K562 (cell line): ENCODE measurements around the gene INKA2. TPM values are rescaled to one million over a fixed set of nuclear protein-coding genes. Genes with fewer than 3 reads are reported as not detected.

Experiments used
- ATAC-seq: fragments of 200-7000 bp; cut with Tn5 transposase; 3 replicates; pipeline ENCODE4 v1.9.1; 2020; ENCODE audit warnings: moderate library complexity
- BruUV-seq: library from RNA; stranded (reverse); fragments of 400-500 nt; replicated peaks from 2 replicates; lab custom pipeline; 2021; lab: Mats Ljungman, UMichigan
- CTCF ChIA-PET: fragments of 300-600 bp; formaldehyde crosslinking; extraction: SDS; loops from one replicate; lab custom pipeline; 2021; ENCODE audit warnings: low intra/inter-chr PET ratio; lab: Yijun Ruan, JAX
- POLR2A ChIA-PET: fragments of 300-600, 350-650 bp; sonication (Branson Sonifier 250); formaldehyde crosslinking; extraction: SDS; loops from one replicate; lab custom pipeline; 2021; ENCODE audit warnings: antibody characterized with exemption, inconsistent platforms; lab: Yijun Ruan, JAX
- DNase-seq, 4 experiments: peaks; one replicate each; pipeline versions ENCODE4 v3.0.0 to v3.0.0-alpha.2; 2011 to 2018; ENCODE audit warnings: low spot score in 3 of 4, mixed read lengths in 3 of 4; ENCODE audit errors: extremely low read depth in 1 of 4
- FAIRE-seq: peaks from 2 replicates; lab custom pipeline; 2011; peaks lifted over from hg19 to GRCh38; lab: Jason Lieb, UNC
- H2AFZ ChIP-seq: 2 replicates; pipeline ENCODE4 v1.6.0; 2011; ENCODE audit warnings: low read depth, low read length, control low read depth, inconsistent platforms
- H3K27ac ChIP-seq: fragments of 200-600 bp; 3 replicates; pipeline ENCODE4 v1.8.0; 2011; ENCODE audit warnings: low read depth, mild to moderate bottlenecking, control low read depth, inconsistent platforms, low read length, moderate library complexity, mixed read lengths; ENCODE audit errors: extremely low read depth
- H3K27me3 ChIP-seq, 2 experiments: fragments of 300-600 bp in 1 of 2; 2 replicates in 1 of 2; 3 replicates in 1 of 2; pipeline versions ENCODE4 v1.6.0 to v1.8.0; 2011; ENCODE audit warnings: inconsistent platforms in 2 of 2, low read length in 2 of 2, mild to moderate bottlenecking in 1 of 2, mixed read lengths in 1 of 2, moderate library complexity in 1 of 2; ENCODE audit not compliant: control insufficient read depth in 2 of 2, insufficient read depth in 2 of 2
- H3K36me3 ChIP-seq: fragments of 300-600 bp; 3 replicates; pipeline ENCODE4 v1.8.0; 2011; ENCODE audit warnings: mild to moderate bottlenecking, low read length, inconsistent platforms; ENCODE audit not compliant: control insufficient read depth, insufficient read depth
- H3K4me1 ChIP-seq, 2 experiments: fragments of 200-600 bp in 1 of 2; replicated peaks in 1 of 2; 2 replicates in 1 of 2; 3 replicates in 1 of 2; pipeline versions ENCODE4 v1.5.1 to v1.8.0; 2011; ENCODE audit warnings: inconsistent platforms in 2 of 2, low read length in 2 of 2, mild to moderate bottlenecking in 1 of 2, mixed read lengths in 1 of 2, moderate library complexity in 1 of 2; ENCODE audit not compliant: control insufficient read depth in 2 of 2, insufficient read depth in 2 of 2
- H3K4me2 ChIP-seq: 2 replicates; pipeline ENCODE4 v1.6.1; 2011; ENCODE audit warnings: low read length, control low read depth, inconsistent platforms, mixed read lengths; ENCODE audit not compliant: insufficient read depth
- H3K4me3 ChIP-seq: fragments of 200-600 bp; sonication (generic), shearing (Covaris generic); 2 replicates; pipeline ENCODE4 v1.5.1; 2016; ENCODE audit warnings: control low read depth, inconsistent platforms
- H3K79me2 ChIP-seq: fragments of 200-600 bp; 3 replicates; pipeline ENCODE4 v1.8.0; 2011; ENCODE audit warnings: low read length, inconsistent platforms; ENCODE audit not compliant: control insufficient read depth, insufficient read depth
- H3K9ac ChIP-seq, 2 experiments: 2 replicates each; pipeline versions ENCODE4 v1.6.0 to v1.6.1; 2011; ENCODE audit warnings: low read depth in 2 of 2, low read length in 2 of 2, control low read depth in 1 of 2, inconsistent platforms in 1 of 2, mild to moderate bottlenecking in 1 of 2, mixed read lengths in 1 of 2; ENCODE audit not compliant: insufficient read depth in 1 of 2
- H3K9me1 ChIP-seq: one replicate; pipeline ENCODE4 v1.6.0; 2011; ENCODE audit warnings: inconsistent platforms, mild to moderate bottlenecking, low read length, moderate library complexity; ENCODE audit not compliant: control insufficient read depth, insufficient read depth
- H3K9me3 ChIP-seq: replicated peaks from 2 replicates; pipeline ENCODE4 v1.5.1; 2011; ENCODE audit warnings: low read depth, low read length, inconsistent platforms; ENCODE audit not compliant: control insufficient read depth, insufficient read depth
- H4K20me1 ChIP-seq: replicated peaks from 2 replicates; pipeline ENCODE4 v1.6.1; 2011; ENCODE audit warnings: low read length, inconsistent platforms, mixed read lengths; ENCODE audit not compliant: control insufficient read depth, insufficient read depth
- CREM ChIP-seq: IDR thresholded peaks from 2 replicates; pipeline ENCODE4 v1.6.1; 2014; ENCODE audit warnings: antibody characterized with exemption, low read depth
- FUS ChIP-seq: fragments of 200-400 bp; formaldehyde crosslinking; optimal IDR thresholded peaks from 2 replicates; pipeline ENCODE3; 2017; ENCODE audit warnings: low read depth, low read length
- GTF2E2 ChIP-seq: fragments of 200-800 bp; sonication (Bioruptor generic); IDR thresholded peaks from 2 replicates; pipeline ENCODE4 v1.6.1; 2016; ENCODE audit warnings: missing genetic modification characterization, missing compliant biosample characterization
- POLR2G ChIP-seq: fragments of 200-400 bp; formaldehyde crosslinking; IDR thresholded peaks from 2 replicates; pipeline ENCODE4 v1.6.1; 2017; ENCODE audit warnings: low read depth, mild to moderate bottlenecking, antibody characterized with exemption, low read length, moderate library complexity
- RUNX1 ChIP-seq: sonication (generic); IDR thresholded peaks from 2 replicates; pipeline ENCODE4 v1.6.1; 2016; ENCODE audit warnings: antibody characterized with exemption, low read depth
- SAFB2 ChIP-seq: fragments of 200-400 bp; formaldehyde crosslinking; IDR thresholded peaks from 2 replicates; pipeline ENCODE4 v1.6.1; 2018; ENCODE audit warnings: borderline replicate concordance, low read length, low read depth, moderate library complexity; ENCODE audit not compliant: severe bottlenecking
- ZKSCAN8 ChIP-seq: fragments of 200-800 bp; sonication (Bioruptor generic); IDR thresholded peaks from 2 replicates; pipeline ENCODE4 v1.6.1; 2016; ENCODE audit warnings: missing genetic modification characterization, missing compliant biosample characterization
- ZNF124 ChIP-seq: sonication (generic); formaldehyde crosslinking; IDR thresholded peaks from 2 replicates; pipeline ENCODE4 v1.8.1; 2022; ENCODE audit warnings: missing genetic modification reagents
- ZNF146 ChIP-seq: IDR thresholded peaks from one replicate; pipeline ENCODE4 v1.6.1; 2018; ENCODE audit warnings: missing compliant biosample characterization; ENCODE audit not compliant: unreplicated experiment
- ZNF589 ChIP-seq: fragments of 200-800 bp; sonication (Bioruptor generic); IDR thresholded peaks from 2 replicates; pipeline ENCODE4 v1.6.1; 2016; ENCODE audit warnings: low read depth, missing genetic modification characterization, missing compliant biosample characterization
- ZNF707 ChIP-seq: fragments of 250-450 bp; sonication (Bioruptor Pico); conservative IDR thresholded peaks from 2 replicates; pipeline ENCODE4 v1.8.0; 2022; ENCODE audit warnings: inconsistent platforms, mild to moderate bottlenecking, moderate library complexity
- WGBS: fragments of 100-300 bp; shearing (Covaris generic); methylation state at CpG from one replicate; pipeline ENCODE4 v1.1.6; 2016; ENCODE audit warnings: low coverage, mixed read lengths; ENCODE audit not compliant: insufficient coverage; ENCODE audit errors: missing lambda C conversion rate; 5-methylcytosine and 5-hydroxymethylcytosine counted together
- in situ Hi-C: fragments of 300-500 bp; cut with MboI; formaldehyde crosslinking; loops from 4 replicates; pipeline ENCODE4 v1.15.0; 2018; ENCODE audit warnings: inconsistent platforms, mixed read lengths
- intact Hi-C: fragments of 100-400 bp; cut with micrococcal nuclease; formaldehyde crosslinking; loops from 2 replicates; pipeline ENCODE4 v1.14.2; 2022
- polyA plus RNA-seq, 8 experiments: library from polyadenylated mRNA; depleted of rRNA in 4 of 8; stranded (reverse) in 5 of 8; unstranded in 3 of 8; fragments of >200 nt; fragmentation: Nextera tagmentation in 2 of 8; fragmentation: Illumina TruSeq in 1 of 8; extraction: Ambion mirVana in 2 of 8; extraction: Trizol in 1 of 8; gene quantifications; 2 replicates each; pipeline versions ENCODE4 v1.2.1 to v1.2.3, GENCODE V29; 2011 to 2014; ENCODE audit warnings: inconsistent platforms in 1 of 8, missing spikeins in 1 of 8
- total RNA-seq, 7 experiments: library from RNA; depleted of rRNA in 6 of 7; stranded (reverse); fragments of >200 nt in 6 of 7; fragmentation: Illumina TruSeq in 2 of 7; extraction: Trizol in 2 of 7; gene quantifications; 2 replicates each; pipeline versions ENCODE4 v1.2.1 to v1.2.3, GENCODE V29; 2011 to 2021; ENCODE audit warnings: low replicate concordance in 1 of 7
- TF ChIP-seq, protein P1 (sequence below): fragments of 250-450 bp; sonication (Bioruptor Pico); IDR thresholded peaks from 2 replicates; pipeline ENCODE4 v1.8.0; 2022; ENCODE audit warnings: inconsistent platforms
- TF ChIP-seq, protein P2 (sequence below): sonication (generic); formaldehyde crosslinking; IDR thresholded peaks from 2 replicates; pipeline ENCODE4 v1.8.0; 2022; ENCODE audit warnings: missing genetic modification reagents, mild to moderate bottlenecking, moderate library complexity, borderline replicate concordance
- TF ChIP-seq, protein P3 (sequence below): fragments of 250-450 bp; sonication (Bioruptor Pico); IDR thresholded peaks from 2 replicates; pipeline ENCODE4 v1.5.0; 2021
- TF ChIP-seq, protein P4 (sequence below): fragments of 450-650 bp; formaldehyde crosslinking; IDR thresholded peaks from 2 replicates; pipeline ENCODE4 v1.4.0; 2022; ENCODE audit warnings: mild to moderate bottlenecking, moderate library complexity

INKA2 gene
- total and polyA plus RNA-seq, 9 of the 15 experiments (the other 6 are each of a cell fraction or from before 2014, with no cell fraction given), result 0.04 to 1.4 (median 0.26) TPM; not detected in 1

DNA sequence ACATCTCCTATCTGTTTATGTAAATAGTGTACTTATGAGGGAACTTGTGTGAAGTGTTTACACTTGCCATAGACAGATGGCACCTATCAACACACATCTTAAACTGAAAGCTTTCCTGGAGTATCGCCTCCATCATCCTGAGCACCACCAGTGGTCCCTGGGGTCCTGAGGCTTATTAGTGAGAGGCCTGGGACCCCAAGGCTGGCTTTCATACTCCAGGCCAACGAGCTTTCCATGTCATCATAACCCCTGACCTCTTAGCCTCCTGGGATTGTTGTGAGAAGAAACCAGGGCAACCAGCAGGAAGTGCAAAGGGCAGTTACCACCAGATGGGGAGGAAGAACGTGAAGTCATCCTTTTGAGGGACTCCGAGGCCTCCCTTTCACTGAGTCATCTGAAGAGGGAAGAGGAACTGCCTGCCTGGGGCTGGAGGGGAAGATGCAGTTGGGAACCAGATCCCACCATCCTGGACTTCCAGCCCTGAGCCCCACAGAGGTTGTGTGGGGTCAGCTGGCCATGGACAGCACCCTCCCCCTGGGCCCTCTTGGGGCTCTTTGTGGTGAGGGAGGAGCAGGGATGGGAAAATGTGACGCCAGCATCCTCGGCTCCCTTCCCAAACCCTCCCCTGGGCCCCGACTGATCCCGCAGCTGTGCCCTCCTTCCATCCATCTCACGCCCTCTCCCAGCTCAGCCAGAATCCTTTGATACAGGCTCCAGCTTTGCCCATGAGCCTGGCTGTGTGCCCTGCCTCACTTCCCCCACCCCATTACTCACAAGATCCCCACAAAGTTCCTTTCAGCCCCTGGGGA lies 5.8 kb downstream of the INKA2 start:
- H3K9me3 ChIP-seq, result no peaks in the 10 kb centered on the region
- no peak overlapping the region for H3K4me3 ChIP-seq
- POLR2A ChIA-PET, result interaction anchor here (1.9 kb wide), 1 partner anchor 12 kb away, joined by 5 read pairs; no protein-coding TSS in a partner anchor
- H3K9ac ChIP-seq, result peak overlapping the region in 1 of 2 experiments; percentile 3; a peak in 1 of 4 replicates
- ATAC-seq (peak; percentile 53), DNase-seq (peak in 3 of 4 experiments; percentile 47 to 62 (median 48)), FAIRE-seq (peak; percentile 11)
- no peaks in the 10 kb centered on the region for H3K36me3 ChIP-seq
- no peak overlapping the region for H3K27ac ChIP-seq
- CTCF ChIA-PET, result no interaction called here
- peaks cover 4 to 17% of the 10 kb centered on the region in 2 experiments for H3K4me1 ChIP-seq
- H3K79me2 ChIP-seq, result no peaks in the 10 kb centered on the region
- no peaks in the 10 kb centered on the region; the same call in none of the 2 replicates for H4K20me1 ChIP-seq
- intact Hi-C loops (no loop called here), in situ Hi-C loops (no loop called here)
- peak overlapping the region; percentile 22; the same call in 1 of the 2 replicates for H2AFZ ChIP-seq
- H3K4me2 ChIP-seq, result no peak overlapping the region; the same call in 1 of the 2 replicates
- H3K9me1 ChIP-seq, result peaks cover 2% of the 10 kb centered on the region
- BruUV-seq, result no TSS peak
- WGBS, result 11% methylated on average over 9 of the region's 9 CpGs
- peaks cover 40 to 75% of the 10 kb centered on the region in 2 experiments for H3K27me3 ChIP-seq
- TF ChIP-seq FUS, result no peak
- TF ChIP-seq GTF2E2 (tag), result no peak
- no peak for TF ChIP-seq ZNF124 (CRISPR knock-in tag)
- TF ChIP-seq, protein P1, sequence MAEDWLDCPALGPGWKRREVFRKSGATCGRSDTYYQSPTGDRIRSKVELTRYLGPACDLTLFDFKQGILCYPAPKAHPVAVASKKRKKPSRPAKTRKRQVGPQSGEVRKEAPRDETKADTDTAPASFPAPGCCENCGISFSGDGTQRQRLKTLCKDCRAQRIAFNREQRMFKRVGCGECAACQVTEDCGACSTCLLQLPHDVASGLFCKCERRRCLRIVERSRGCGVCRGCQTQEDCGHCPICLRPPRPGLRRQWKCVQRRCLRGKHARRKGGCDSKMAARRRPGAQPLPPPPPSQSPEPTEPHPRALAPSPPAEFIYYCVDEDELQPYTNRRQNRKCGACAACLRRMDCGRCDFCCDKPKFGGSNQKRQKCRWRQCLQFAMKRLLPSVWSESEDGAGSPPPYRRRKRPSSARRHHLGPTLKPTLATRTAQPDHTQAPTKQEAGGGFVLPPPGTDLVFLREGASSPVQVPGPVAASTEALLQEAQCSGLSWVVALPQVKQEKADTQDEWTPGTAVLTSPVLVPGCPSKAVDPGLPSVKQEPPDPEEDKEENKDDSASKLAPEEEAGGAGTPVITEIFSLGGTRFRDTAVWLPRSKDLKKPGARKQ (CRISPR knock-in tag), result no peak
- TF ChIP-seq ZNF589 (CRISPR knock-in tag), result peak; percentile 76
- TF ChIP-seq POLR2G, result no peak
- peak; percentile 34; the same call in 1 of the 2 replicates for TF ChIP-seq CREM
- no peak for TF ChIP-seq ZNF146 (CRISPR knock-in tag)
- TF ChIP-seq, protein P2, sequence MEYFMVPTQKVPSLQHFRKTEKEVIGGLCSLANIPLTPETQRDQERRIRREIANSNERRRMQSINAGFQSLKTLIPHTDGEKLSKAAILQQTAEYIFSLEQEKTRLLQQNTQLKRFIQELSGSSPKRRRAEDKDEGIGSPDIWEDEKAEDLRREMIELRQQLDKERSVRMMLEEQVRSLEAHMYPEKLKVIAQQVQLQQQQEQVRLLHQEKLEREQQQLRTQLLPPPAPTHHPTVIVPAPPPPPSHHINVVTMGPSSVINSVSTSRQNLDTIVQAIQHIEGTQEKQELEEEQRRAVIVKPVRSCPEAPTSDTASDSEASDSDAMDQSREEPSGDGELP, result peak; percentile 32; the same call in 1 of the 2 replicates
- TF ChIP-seq, protein P3, sequence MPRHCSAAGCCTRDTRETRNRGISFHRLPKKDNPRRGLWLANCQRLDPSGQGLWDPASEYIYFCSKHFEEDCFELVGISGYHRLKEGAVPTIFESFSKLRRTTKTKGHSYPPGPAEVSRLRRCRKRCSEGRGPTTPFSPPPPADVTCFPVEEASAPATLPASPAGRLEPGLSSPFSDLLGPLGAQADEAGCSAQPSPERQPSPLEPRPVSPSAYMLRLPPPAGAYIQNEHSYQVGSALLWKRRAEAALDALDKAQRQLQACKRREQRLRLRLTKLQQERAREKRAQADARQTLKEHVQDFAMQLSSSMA (CRISPR knock-in tag), result no peak
- TF ChIP-seq ZNF707 (CRISPR knock-in tag), result no peak
- TF ChIP-seq SAFB2, result no peak
- peak; percentile 64; the same call in 1 of the 2 replicates for TF ChIP-seq ZKSCAN8 (CRISPR knock-in tag)
- TF ChIP-seq, protein P4, sequence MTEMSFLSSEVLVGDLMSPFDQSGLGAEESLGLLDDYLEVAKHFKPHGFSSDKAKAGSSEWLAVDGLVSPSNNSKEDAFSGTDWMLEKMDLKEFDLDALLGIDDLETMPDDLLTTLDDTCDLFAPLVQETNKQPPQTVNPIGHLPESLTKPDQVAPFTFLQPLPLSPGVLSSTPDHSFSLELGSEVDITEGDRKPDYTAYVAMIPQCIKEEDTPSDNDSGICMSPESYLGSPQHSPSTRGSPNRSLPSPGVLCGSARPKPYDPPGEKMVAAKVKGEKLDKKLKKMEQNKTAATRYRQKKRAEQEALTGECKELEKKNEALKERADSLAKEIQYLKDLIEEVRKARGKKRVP (CRISPR knock-in tag), result no peak
- no peak for TF ChIP-seq RUNX1
